Vagina (tissue), 2 donors: ENCODE results near the gene EIF2S3. TPM values are rescaled to one million over a fixed set of nuclear protein-coding genes. Genes with fewer than 3 reads are reported as not detected.

Experiments
- DNase-seq, 2 donors: peaks; one replicate each; pipeline ENCODE4 v3.0.0-alpha.2; 2017; ENCODE audit errors: extremely low spot score in 2 of 2
- H3K27ac ChIP-seq: fragments of 200-600 bp; sonication (generic); one replicate; pipeline ENCODE4 v1.5.1; 2019
- H3K27me3 ChIP-seq: fragments of 200-600 bp; sonication (generic); one replicate; pipeline ENCODE4 v1.5.1; 2019
- H3K36me3 ChIP-seq, 2 donors: fragments of 200-600 bp; sonication (generic); one replicate each; pipeline ENCODE4 v1.5.1; 2017 to 2019
- H3K4me1 ChIP-seq: fragments of 200-600 bp; sonication (generic); one replicate; pipeline ENCODE4 v1.5.1; 2019
- H3K4me3 ChIP-seq, 2 donors: fragments of 200-600 bp; sonication (generic); 1 replicate in 1 of 2; 2 replicates in 1 of 2; pipeline ENCODE4 v1.5.1; 2016 to 2019
- H3K9me3 ChIP-seq: fragments of 200-600 bp; sonication (generic); one replicate; pipeline ENCODE4 v1.5.1; 2019
- POLR2A ChIP-seq, 2 donors: fragments of 450-650 bp; IDR thresholded peaks; one replicate each; pipeline ENCODE4 v1.6.1; 2017; ENCODE audit warnings: antibody characterized with exemption in 2 of 2, mild to moderate bottlenecking in 2 of 2, moderate library complexity in 2 of 2
- POLR2AphosphoS5 ChIP-seq, 2 donors: sonication (generic); formaldehyde crosslinking; IDR thresholded peaks; one replicate each; pipeline ENCODE4 v1.9.0; 2017; ENCODE audit warnings: antibody characterized with exemption in 2 of 2, mild to moderate bottlenecking in 2 of 2, low read depth in 1 of 2; ENCODE audit not compliant: insufficient read depth in 1 of 2
- intact Hi-C: fragments of 100-400 bp; cut with DNase I; formaldehyde crosslinking; loops from one replicate; pipeline ENCODE4 v1.15.1; 2023
- total RNA-seq: library from RNA; depleted of rRNA; stranded (reverse); fragments of >200 nt; gene quantifications from one replicate; pipeline ENCODE4 v1.2.3, GENCODE V29; 2016
- TF ChIP-seq, protein P1 (sequence below), 3 experiments: fragments of 450-650 bp in 2 of 3; fragments of 200-600 bp in 1 of 3; sonication (generic) in 1 of 3; IDR thresholded peaks; one replicate each; pipeline ENCODE4 v1.5.1; 2017 to 2019; ENCODE audit warnings: antibody characterized with exemption in 3 of 3, mild to moderate bottlenecking in 2 of 3, moderate library complexity in 2 of 3

EIF2S3 gene
- total RNA-seq, 1 donor from 2014 or later = 121 TPM

DNA sequence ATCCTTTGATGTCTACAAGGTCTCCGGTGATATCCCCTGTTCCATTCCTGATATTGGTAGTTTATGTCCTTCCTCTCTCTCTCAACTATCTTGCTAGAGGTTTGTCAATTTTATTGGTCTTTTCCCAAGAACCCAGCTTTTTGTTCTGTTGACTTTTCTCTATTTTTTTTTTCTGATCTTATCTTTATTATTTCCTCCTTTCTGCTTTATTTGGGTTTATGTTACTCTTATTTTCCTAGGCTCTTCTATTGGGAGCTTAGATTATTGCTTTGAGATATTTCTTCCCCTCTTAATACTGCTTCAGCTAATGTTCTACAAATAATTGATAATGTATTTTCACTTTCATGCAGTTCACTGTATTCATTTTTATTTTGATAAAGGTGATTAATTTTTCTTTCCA is 44.2 kb downstream of the EIF2S3 start:
- H3K27ac ChIP-seq = no peak overlapping the region
- H3K9me3 ChIP-seq = no peaks in the 10 kb centered on the region
- no peaks in the 10 kb centered on the region for H3K36me3 ChIP-seq
- TF ChIP-seq, protein P1, sequence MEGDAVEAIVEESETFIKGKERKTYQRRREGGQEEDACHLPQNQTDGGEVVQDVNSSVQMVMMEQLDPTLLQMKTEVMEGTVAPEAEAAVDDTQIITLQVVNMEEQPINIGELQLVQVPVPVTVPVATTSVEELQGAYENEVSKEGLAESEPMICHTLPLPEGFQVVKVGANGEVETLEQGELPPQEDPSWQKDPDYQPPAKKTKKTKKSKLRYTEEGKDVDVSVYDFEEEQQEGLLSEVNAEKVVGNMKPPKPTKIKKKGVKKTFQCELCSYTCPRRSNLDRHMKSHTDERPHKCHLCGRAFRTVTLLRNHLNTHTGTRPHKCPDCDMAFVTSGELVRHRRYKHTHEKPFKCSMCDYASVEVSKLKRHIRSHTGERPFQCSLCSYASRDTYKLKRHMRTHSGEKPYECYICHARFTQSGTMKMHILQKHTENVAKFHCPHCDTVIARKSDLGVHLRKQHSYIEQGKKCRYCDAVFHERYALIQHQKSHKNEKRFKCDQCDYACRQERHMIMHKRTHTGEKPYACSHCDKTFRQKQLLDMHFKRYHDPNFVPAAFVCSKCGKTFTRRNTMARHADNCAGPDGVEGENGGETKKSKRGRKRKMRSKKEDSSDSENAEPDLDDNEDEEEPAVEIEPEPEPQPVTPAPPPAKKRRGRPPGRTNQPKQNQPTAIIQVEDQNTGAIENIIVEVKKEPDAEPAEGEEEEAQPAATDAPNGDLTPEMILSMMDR (IDR thresholded peaks at IDR 0.05) = no peak
- TF ChIP-seq POLR2A (IDR thresholded peaks at IDR 0.05) (no peak), POLR2AphosphoS5 (IDR thresholded peaks at IDR 0.05; ENCODE audit: insufficient read depth in 1 of 2, low read depth in 1 of 2) (no peak)
- intact Hi-C loops = no loop called here
- H3K27me3 ChIP-seq = no peaks in the 10 kb centered on the region
- no peak for DNase-seq
- no peak overlapping the region for H3K4me3 ChIP-seq
- H3K4me1 ChIP-seq = no peaks in the 10 kb centered on the region

DNA sequence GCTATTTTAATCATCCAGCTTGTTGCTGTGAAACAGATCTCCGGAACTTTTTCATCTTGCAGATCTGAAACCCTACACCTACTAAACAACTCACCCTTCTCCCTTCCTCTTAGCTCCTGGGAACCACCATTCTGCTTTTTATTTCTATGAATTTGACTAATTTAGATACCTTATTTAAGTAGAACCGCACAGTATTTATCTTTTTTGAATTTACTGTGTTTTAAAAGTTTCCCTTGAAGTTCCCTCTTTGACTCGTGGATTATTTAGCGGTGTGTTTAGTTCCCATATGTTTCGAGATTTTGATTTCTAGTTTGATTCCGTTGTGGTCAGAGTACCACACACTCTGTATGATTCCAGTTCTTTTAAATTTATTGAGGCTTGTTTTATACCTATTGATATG is 44.6 kb downstream of the EIF2S3 start:
- intact Hi-C loops = no loop called here
- Histone ChIP-seq H3K27ac (no peak overlapping the region), H3K36me3 (no peaks in the 10 kb centered on the region), H3K9me3 (no peaks in the 10 kb centered on the region), H3K27me3 (no peaks in the 10 kb centered on the region), H3K4me3 (no peak overlapping the region), H3K4me1 (no peaks in the 10 kb centered on the region)
- no peak for DNase-seq
- TF ChIP-seq POLR2A (IDR thresholded peaks at IDR 0.05) (no peak), POLR2AphosphoS5 (IDR thresholded peaks at IDR 0.05; ENCODE audit: insufficient read depth in 1 of 2, low read depth in 1 of 2) (no peak)
- TF ChIP-seq, protein P1 (IDR thresholded peaks at IDR 0.05) = no peak

DNA sequence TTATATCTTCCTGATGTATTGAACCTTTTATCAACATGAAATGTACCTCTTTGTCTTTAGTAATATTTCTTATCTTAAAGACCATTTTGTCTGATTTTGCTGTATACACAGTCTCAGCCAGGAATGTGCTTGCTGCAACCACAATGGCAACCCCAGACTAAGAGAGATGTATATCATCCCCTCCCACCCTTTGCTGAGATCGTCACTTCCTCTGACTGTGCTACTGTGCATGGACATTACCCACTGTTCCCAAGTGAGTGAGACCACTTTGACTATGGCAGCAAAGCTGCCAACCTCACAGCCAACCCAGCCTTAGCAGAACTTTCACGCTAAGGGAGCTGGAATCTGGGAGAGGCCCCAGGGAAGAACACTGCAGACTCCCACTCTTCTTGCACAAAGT is 46.0 kb downstream of the EIF2S3 start:
- DNase-seq = no peak
- Histone ChIP-seq H3K4me1 (no peaks in the 10 kb centered on the region), H3K36me3 (no peaks in the 10 kb centered on the region), H3K27ac (no peak overlapping the region), H3K4me3 (no peak overlapping the region), H3K27me3 (no peaks in the 10 kb centered on the region), H3K9me3 (no peaks in the 10 kb centered on the region)
- TF ChIP-seq POLR2AphosphoS5 (IDR thresholded peaks at IDR 0.05; ENCODE audit: insufficient read depth in 1 of 2, low read depth in 1 of 2) (no peak), POLR2A (IDR thresholded peaks at IDR 0.05) (no peak)
- TF ChIP-seq, protein P1 (IDR thresholded peaks at IDR 0.05) = no peak
- intact Hi-C loops = no loop called here

GRCh38 chrX:24110069-24110468 is 55.3 kb downstream of the EIF2S3 start:
- H3K4me1 ChIP-seq = no peaks in the 10 kb centered on the region
- no peaks in the 10 kb centered on the region for H3K36me3 ChIP-seq
- no peak overlapping the region for H3K27ac ChIP-seq
- DNase-seq = no peak
- TF ChIP-seq, protein P1 (IDR thresholded peaks at IDR 0.05) = no peak
- no peak for TF ChIP-seq POLR2AphosphoS5 (IDR thresholded peaks at IDR 0.05; ENCODE audit: insufficient read depth in 1 of 2, low read depth in 1 of 2)
- TF ChIP-seq POLR2A (IDR thresholded peaks at IDR 0.05) = no peak
- intact Hi-C loops = no loop called here
- H3K27me3 ChIP-seq = no peaks in the 10 kb centered on the region
- H3K4me3 ChIP-seq = no peak overlapping the region
- H3K9me3 ChIP-seq = no peaks in the 10 kb centered on the region

DNA sequence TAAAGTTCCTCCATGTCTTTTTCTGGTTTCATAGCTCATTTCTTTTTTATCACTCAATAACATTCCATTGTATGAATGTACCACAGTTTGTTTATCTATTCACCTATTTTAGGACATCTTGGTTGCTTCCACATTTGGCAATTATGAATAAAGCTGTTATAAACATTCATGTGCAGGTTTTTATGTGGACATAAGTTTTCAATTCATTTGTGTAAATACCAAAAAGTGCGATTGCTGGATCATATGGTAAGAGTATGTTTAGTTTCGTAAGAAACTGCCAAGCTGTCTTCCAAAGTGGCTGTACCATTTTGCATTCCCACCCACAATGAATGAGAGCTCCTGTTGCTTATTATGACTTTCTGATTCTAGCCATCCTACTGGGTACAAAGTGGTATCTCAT is 58.4 kb downstream of the EIF2S3 start:
- TF ChIP-seq POLR2AphosphoS5 (IDR thresholded peaks at IDR 0.05; ENCODE audit: insufficient read depth in 1 of 2, low read depth in 1 of 2) (no peak), POLR2A (IDR thresholded peaks at IDR 0.05) (no peak)
- TF ChIP-seq, protein P1 (IDR thresholded peaks at IDR 0.05) = no peak
- no peaks in the 10 kb centered on the region for H3K9me3 ChIP-seq
- H3K36me3 ChIP-seq = no peaks in the 10 kb centered on the region
- H3K27me3 ChIP-seq = no peaks in the 10 kb centered on the region
- no peak overlapping the region for H3K4me3 ChIP-seq
- DNase-seq = no peak
- intact Hi-C loops = no loop called here
- peaks cover 14% of the 10 kb centered on the region for H3K4me1 ChIP-seq
- H3K27ac ChIP-seq = no peak overlapping the region
